HFF-Myc (cell line): ENCODE data around the gene UBE2S.
A peak's percentile ranks its signal among the peaks of the same experiment; 100 is the strongest.

ENCODE experiments used
- DNase-seq: peaks from one replicate; pipeline ENCODE4 v3.0.0-alpha.2; 2011; ENCODE audit warnings: low read depth; ENCODE audit errors: extremely low read depth
- H3K4me3 ChIP-seq: replicated peaks from 2 replicates; pipeline ENCODE4 v1.5.1; 2011; ENCODE audit warnings: low read depth, mild to moderate bottlenecking, control low read depth, low read length
- TF ChIP-seq, protein P1 (sequence below): IDR thresholded peaks from 2 replicates; pipeline ENCODE4 v1.5.1; 2012; ENCODE audit warnings: mild to moderate bottlenecking, low read depth, low read length, control low read depth; ENCODE audit errors: missing control alignments

Gene UBE2S

DNA sequence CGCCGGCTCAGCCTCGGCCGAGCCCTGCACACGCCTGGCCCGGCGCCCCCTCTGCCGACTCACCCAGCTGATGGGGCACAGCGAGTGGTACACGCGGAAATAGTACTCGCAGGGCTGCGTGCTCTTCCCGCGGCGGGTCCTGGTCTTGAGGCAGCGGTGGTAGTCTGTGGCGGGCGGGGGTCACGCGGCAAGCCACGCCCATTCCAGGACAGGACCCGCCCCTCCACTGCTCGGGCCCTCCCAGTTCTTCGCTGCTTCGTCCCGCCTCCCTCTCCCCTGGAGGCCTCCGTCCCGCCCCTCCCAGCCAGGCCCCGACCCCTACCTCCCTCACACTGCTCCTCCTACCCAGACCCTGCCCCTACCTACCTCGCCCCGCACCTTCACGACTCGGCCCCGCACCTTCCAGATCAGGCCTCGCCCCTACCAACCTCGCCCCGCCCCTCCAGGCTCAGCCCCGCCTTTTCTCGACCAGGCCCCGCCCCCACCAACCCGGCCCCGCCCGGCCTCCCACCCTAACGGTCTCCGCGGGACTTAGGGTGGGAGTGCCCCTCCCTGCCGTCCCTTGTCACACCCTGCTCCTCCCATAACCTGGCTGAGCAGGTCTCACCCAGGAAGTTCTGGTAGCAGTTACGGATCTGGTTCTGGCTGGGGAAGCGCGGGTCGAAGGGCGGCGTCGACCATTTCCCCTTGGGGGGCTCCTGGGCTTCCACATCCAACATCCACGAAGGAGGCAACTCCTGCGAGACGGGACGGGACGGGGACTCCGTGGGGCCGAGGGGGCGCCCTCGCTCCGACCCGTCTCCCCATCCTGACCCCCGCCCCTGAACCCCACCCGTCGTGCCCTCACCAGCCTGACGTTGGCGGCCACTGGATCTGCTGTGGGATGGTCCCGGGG lies 53.5 kb downstream of the UBE2S start:
- H3K4me3 ChIP-seq = peak overlapping the region; percentile 33
- TF ChIP-seq, protein P1, sequence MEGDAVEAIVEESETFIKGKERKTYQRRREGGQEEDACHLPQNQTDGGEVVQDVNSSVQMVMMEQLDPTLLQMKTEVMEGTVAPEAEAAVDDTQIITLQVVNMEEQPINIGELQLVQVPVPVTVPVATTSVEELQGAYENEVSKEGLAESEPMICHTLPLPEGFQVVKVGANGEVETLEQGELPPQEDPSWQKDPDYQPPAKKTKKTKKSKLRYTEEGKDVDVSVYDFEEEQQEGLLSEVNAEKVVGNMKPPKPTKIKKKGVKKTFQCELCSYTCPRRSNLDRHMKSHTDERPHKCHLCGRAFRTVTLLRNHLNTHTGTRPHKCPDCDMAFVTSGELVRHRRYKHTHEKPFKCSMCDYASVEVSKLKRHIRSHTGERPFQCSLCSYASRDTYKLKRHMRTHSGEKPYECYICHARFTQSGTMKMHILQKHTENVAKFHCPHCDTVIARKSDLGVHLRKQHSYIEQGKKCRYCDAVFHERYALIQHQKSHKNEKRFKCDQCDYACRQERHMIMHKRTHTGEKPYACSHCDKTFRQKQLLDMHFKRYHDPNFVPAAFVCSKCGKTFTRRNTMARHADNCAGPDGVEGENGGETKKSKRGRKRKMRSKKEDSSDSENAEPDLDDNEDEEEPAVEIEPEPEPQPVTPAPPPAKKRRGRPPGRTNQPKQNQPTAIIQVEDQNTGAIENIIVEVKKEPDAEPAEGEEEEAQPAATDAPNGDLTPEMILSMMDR = no peak
- no peak for DNase-seq

DNA sequence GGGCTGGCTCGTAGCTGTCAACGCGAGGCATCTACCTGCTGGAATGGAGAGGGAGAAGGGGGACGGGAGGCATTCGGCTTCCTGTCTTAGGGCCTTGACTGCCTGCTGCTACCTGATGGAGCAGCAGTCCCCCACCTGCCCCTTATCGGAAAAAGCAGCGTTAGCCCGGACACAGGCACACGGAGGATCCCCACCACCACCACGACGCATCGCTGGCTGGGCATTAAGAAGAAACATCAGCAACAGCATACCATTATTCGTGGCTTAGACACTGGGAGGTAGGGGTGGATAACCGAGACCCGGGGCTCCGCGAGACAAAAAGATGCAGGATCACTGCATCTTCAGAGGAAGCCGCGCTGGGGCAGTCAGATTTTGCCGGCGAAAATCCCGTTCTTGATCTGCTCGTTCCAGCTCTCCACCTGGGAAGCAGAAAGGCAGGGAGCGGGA lies 54.2 kb downstream of the UBE2S start:
- TF ChIP-seq, protein P1 = no peak
- no peak for DNase-seq
- H3K4me3 ChIP-seq = peak overlapping the region; percentile 33

DNA sequence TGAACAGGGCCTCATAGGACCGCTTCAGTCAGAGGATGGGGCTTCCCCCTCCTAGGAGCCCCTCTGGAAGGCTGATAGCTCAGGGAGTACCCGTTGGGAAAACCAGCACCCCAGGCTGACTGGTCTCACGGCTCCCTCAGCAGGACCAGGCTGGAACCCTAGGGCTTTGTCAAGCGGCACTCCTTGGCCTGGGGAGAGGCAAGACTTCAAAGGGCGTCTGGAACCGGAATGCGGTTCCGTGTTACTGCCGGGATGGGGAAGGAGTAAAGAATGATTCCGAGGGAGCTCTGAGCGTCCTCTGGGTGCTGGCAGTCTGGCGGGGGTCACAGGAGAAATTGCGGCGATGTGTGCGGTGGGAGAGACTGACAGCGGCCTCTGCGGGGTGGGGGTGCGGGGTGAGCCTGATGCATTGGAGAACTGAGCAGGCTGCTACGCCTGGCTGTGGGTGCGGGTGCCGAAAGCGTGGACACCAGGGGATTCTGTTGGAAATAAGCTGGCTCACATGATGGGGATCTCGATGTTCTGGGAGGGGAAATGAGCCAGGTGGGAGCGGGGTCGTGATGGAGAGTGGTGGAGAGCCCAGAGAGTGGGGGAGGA lies 54.9 kb downstream of the UBE2S start:
- H3K4me3 ChIP-seq = no peak overlapping the region
- TF ChIP-seq, protein P1 = no peak
- no peak for DNase-seq

DNA sequence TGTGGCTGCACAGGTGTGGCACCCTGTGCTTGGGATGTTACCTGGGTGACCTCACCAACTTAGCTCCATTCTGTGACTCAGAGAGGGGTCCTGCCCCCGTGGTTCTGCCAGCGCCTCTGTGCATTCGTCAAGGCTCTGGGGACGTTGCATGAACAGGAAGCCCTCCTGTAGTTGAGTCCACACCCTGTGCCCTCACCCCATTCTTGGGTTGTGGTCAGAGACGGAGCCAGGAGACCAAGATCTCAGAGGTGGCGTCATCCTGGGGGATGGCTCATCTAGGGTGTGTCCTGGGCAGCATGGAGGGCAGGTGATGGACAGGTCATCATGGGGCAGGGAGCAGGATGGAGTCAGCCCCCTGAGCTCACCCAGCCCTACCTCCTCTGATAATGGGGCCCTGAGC lies 55.5 kb downstream of the UBE2S start:
- no peak for DNase-seq
- H3K4me3 ChIP-seq = no peak overlapping the region
- TF ChIP-seq, protein P1 = no peak

DNA sequence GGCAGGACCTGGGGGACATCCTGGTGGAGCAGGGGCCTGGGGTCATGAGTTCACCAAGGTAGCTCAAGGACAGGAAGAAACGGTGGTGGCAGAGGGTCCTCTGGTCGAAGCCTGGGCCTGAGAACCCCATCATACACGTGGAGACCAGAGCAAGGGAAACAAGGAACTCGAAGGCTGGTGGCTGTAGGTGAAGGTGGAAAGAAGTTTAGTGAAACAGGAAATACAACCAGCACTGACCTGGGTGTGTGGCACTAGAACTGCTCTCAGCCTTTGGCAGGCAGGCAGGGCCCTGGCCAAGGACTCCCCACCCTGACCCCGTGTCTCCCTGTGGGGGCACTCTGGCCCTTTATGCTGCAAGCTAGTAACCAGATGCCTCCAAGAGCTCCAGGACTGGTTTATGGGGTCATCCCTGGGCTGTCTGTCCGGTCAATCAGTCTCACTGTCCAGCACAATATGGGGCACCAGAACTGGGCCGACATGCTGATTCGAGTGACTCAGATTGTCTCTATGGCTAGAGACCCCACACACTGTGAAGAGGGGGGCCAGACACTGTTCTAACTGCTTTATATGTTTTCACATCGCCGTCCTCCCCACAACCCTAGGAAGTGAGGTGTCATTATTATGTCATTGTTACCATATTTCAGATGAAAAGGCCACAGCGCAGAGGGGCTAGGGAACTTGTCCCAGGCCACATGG lies 56.8 kb downstream of the UBE2S start:
- TF ChIP-seq, protein P1 = no peak
- no peak for DNase-seq
- no peak overlapping the region for H3K4me3 ChIP-seq
